ENCODE measurements around the gene SERPINA5.

DNA sequence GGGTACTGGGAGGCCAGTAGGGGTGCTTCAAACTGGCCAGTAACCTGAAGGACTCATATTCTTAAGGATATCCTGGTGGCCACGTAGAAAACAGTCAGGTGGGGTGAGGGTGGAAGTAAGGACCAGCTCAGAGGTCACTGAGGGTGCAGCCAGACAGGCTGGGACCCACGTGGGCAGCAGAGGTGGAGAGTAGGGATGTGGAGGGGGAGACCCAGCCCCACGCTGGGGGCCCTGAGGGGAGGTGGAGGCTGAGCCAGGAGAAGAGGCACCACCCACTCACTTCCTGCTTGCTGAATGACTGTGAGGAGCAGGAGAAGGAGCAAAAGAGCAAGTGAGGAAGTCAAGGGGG, 18.4 kb downstream of the SERPINA5 start:
- TF ChIP-seq MYC (IDR thresholded peaks at IDR 0.05; ENCODE audit: low read depth, low read length) (no peak), CTCF (IDR thresholded peaks at IDR 0.05; ENCODE audit: low read depth, low read length) (no peak), POLR2A (IDR thresholded peaks at IDR 0.05; ENCODE audit: extremely low read depth, insufficient read length) (no peak)

All from NB4 (cell line).